Occipital lobe (tissue), 2 donors: Measurements from ENCODE around the gene STXBP6. TPM values are rescaled to one million over a fixed set of nuclear protein-coding genes. Genes with fewer than 3 reads are reported as not detected.

Experiments
- DNase-seq: peaks from one replicate; lab custom pipeline; 2025; lab: John Stamatoyannopoulos, UW
- total RNA-seq: library from RNA; depleted of rRNA; stranded (reverse); fragments of >200 nt; gene quantifications from one replicate; pipeline ENCODE4 v1.2.3, GENCODE V29; 2014

Gene STXBP6
- total RNA-seq, 1 donor from 2014 or later, result 11.9 TPM

DNA sequence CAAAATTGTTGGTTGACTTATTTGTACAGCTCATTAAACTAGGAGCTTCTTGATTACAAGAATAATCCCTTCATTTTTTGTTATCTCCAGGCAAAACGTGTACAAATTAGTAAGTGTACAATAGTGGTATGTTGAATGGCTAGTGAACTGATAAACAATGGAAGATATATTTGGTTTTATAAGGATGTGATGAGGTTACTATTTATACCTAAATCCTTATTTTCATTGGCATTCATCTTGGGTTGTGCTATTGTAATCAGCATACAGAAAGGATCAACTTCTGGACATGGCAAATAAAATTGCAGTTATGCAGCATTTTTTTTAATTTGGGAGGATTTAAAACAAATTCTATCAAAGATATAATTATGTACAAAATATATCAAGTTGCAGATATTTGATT is 216.6 kb downstream of the STXBP6 start:
- DNase-seq, result no peak

DNA sequence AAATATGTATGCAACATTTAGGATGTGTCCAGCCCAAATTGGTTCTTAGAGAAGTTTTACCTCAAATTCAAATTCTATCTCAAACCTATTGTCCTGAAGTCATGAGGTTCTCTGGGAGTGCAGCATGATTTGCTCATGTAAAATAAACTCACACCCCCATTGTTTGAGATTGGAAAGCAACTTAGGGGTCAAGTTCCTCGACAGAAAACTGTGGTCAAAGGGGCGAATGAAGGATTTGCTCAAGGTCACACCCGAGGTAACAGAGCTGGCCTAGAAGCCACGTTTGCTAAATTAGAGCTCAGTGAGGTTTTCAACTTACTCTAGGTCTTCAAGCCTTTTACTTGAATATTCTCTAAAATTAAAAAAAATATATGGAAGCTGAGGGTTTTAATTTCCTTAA is 218.3 kb downstream of the STXBP6 start:
- DNase-seq, result no peak

DNA sequence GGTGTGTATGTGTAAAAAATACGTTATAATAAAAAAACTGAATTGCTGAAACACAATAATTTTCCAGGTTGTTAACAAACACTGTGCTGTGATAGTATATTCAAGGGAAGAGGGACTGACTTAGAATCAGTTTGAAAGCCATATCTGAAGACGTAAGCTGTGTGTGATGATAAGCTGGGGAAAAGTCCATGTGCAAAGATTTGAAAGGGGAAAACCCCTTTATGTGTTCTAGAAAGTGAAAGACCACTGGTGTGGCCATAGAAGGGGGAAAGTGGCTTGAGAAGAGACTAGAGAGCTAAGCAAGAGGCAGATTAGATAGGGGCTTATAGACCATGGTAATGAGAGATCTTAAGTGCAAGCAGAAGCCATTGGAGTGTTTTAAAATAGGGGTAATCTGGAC is 220.1 kb downstream of the STXBP6 start:
- DNase-seq, result no peak

DNA sequence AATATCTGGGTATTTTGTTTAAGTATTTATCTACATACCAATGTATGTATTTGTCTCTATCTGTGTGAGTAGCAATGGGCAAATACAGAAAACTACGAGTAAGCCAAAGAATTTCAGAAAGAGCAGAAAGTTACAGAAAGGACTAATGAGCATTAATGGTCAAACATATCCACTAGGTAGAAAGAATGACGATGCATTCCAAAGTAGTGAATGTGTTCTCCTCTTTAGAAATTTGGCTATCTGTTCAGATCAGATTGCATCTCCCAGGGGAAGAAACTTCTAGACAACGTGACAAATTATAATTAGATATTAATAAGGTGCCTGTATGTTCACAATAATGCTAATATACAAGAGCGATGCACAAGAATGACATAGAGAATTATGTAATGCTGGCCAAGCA is 221.5 kb downstream of the STXBP6 start:
- DNase-seq, result no peak

DNA sequence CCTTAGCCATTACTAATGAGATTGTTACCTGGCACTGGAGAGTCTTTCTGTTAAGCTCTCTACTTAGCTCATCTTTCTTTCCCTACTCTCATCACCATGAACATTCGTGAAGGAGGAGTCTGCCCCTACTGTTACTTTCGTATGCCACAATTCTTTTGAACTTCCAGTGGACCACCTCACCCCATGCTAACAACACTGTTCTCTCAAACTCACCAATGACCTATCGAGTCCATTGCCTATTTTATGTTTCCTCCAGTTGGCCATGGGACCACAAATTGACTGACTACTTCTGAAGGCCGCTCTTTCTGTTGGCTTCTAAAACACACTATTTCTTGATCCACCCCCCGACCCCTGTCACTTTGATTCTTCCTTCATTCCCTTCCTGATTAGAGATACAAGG is 223.6 kb downstream of the STXBP6 start:
- no peak for DNase-seq

DNA sequence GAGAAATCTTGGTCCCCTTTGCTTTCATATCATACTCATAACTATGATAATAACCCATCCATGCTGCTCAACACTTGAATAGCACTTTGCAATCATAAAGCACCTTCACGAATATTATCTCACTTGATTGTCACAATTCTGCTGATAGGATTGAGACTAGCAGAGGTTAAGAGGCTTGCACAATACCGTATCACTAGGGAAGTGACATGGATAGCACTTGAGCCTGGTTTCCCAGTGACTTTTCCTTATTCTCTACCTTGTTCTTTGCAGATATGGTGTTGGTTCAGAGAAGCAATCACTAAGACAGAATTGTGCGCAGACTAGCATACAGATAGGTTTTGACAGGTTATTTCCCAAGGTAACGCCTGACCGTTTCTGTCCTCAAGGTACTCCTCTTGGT is 229.3 kb downstream of the STXBP6 start:
- no peak for DNase-seq

DNA sequence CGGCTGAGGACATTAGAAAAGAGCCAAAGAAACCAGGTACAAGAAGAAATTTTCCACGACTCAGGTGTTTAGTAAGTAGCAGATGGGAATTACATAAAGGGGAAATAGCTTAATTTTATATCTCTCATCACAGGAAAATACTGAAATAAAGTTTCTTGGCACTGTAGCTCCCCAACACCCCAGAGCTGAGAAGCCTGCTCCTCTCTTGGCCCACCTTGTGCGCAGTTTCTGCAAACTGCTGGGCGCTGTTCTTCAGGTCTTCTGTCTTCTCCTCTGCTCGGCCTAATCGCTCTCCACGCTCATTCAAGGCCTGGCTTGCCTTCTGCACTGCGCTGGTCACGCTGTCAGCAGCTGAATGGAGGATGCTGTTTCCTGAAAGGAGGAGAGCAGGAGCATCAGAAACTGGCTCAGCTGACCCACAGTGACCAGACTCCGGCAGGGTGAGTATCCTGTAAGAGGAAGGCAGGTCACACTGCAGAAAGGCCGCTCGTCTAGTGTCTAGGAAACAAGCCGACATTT is 231.1 kb downstream of the STXBP6 start:
- DNase-seq, result no peak

DNA sequence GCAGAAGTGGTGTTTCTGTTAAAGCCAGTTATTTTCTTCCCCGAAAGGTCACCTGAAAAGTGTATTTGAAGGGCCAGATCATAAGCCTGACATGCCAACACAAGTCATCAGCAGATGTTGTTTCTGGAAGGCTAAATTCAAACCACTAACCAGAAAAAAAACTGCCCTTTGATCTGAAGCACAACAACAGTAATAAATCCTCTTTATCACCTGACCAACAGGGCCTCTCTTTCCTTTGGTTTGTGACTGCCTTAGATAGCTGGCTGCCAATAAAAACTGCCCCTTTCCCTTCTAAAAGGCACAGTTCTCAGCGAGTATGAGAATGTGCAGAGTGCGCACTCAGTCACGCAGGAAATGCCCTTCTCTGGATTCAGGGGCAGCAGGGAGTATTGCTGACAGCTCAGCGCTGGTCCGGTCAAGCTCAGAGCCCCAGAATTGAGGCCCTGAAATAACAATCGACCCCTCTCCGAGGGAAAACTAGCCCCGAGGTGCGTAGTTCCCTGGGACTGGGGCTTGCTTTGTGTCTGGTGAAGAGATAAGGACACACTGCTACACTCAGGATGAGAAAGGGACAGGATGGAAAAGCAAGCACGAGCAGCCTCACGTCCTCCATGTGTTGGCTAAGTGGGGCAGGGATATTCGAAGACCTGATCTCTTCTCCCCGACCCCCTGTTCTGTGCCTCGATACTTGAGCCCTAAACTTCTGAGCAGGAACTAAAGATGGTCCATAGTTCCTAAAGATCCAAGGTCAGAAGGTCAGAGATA is 231.7 kb downstream of the STXBP6 start:
- DNase-seq, result no peak

DNA sequence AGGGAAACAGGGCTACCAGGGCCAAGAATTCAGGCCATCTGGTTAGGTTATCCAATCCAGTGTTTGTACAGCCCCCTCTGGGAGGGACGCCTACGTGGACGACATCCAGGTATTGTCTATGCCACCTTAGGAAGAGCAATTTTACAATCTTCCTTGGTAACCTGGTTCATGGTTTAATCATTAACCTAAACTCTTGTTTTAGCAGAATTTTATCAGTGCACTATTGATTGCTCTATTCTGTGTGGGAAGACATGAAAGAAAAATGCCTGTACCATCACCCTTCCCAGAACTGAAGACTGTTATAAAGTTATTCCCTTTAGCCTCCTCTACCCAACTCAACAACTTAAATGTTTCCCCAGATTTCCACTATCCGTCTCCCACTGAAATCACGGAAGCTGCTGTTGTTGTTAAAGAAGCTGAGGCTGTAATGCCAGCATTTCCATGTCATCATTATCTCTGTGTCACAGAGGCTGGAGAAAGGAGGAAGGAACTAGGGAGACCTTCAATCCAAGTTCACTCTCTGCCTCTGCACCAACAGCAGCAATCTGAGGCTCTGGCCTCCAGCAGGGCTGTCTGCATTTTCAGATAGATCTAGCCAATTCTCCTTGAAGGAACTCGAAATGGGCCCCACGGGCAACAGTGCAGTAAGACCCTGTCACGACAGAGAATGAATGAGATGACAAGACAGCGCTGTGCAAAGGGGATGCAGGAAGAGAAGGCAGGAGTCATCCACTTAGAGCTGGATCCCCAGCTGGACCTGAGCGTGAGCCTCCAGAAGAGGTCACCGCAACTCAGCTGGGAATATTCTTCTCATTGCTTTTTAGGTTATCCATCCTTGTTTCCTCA is 232.5 kb downstream of the STXBP6 start:
- no peak for DNase-seq

DNA sequence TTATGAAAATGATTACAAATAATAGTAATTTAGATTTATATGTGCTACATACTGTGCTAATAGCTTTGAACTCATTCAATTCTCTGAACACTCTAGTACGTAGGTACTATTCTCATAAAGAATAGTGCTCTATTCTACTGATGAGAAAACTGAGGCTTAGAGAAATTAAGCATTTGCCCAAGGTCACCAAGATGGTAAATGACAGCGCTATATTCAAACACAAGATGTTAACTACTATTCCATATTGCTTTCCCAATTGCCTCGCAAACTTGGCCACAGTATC is 233.1 kb downstream of the STXBP6 start:
- no peak for DNase-seq

DNA sequence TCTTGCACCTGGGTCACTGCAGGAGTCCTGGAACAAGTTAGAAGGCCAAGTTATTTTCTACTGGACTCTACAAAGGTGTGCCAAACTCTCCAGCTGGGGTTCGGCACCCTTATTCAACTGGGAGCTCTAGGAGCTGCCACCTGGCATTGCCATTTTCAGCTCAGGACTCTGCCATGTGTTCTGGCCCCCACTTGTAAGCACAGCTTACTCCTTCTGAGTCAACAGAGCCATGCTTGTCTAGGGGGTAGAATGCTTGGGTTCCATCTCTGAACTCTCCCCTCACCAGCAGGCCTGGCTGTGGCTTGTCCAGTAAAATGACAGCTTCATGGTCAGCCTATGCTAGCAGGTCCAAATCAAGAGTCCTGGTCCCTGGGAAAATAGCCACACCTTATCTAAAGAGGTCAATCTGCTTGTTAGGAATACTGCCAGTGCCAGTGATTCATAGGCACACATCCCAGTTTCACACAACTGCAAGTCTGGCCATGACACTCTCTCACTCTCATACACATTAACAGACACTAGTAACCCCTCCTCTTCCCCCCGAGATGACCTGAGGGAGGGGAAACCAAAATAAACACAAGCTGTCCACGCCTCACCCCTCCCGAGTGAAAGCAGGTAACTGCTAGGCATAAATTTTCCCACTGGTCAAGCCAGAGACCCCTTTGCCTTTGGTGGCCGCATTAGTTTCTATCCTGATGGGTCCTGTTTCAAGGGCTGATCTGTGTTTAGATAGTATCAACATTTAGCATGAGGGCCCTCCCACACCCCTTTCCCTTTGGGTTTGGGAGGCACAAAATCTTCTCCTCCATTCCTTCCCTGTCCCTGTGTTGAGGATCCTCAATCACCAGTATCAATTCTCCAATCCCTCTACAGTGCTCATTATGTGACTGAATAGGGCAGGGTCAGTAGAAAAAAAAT is 233.7 kb downstream of the STXBP6 start:
- DNase-seq, result no peak

DNA sequence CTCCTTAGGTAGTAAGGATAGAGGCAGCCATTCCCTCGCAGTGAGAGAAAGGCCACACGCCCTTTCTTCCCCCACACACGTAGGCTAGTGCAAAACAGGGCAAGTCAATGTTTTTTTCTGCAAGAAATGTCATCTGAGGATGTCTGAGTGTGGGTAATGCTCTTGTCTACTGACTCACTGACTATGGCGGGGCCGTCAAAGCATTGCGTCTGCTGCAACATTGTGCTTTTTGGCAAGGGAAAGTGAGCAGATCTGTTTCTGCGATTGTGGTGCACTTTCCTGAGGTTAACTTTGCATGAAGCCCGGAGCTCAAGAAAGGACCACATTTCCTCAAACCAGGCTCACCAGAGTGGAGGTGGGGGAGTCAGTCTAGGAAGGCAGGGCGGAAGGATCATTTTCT is 234.4 kb downstream of the STXBP6 start:
- no peak for DNase-seq

DNA sequence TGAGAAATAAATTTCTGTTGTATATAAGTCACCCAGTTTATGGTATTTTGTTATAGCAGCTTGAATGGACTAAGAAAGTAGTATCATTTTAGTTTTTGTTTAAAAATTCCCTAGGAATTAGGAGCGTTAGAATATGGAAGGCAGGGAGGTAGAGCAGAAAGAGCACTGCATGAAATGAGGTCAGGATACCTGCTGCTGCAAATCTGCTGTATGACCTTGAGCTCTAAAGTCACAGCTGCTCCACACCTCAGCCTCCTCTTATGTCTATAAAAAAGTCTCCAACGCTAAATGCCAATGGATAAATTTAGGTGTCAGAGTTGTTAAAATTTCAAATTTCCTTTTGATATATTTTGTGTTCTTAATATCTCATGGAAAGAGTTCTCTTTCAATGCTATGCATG is 235.0 kb downstream of the STXBP6 start:
- DNase-seq, result no peak

DNA sequence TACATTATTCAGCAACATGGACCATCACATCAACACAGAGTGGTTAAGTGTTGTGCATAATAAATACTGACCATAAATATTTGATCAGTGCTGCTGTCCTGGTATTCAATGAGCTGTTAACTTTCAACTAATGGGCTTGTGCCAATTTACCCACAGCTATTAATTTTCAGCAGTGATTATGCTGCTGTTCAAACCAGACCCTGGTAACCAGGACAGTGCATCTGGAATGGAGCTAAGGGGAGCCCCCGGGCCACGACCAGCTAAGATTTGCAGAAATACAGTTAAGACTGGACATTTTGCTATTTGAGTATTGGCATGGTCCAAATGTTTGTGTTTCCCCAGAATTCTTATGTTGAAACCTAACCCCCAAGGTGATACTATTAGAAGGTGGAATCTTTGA is 235.6 kb downstream of the STXBP6 start:
- DNase-seq, result no peak

DNA sequence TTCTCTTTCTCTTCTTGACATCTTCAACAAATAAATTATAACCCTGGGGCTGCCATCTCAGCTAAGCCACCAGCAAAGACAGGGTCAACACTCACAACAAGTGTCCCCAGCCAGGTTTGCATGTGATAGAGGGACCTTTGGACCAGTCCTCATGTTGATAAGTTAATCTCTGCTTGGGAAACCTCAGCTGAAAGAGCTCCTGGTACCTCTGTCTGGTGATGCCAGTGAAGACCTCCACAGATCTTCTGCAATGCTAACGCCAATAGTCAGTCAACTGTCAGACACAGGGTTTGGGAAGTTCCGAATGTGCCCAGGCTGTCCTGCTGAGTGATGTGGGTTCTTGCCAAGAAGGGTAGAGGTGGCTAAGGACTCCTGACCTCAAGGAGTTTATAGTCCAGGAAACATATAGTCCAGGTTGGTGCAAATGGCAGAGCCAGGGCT is 236.1 kb downstream of the STXBP6 start:
- no peak for DNase-seq

DNA sequence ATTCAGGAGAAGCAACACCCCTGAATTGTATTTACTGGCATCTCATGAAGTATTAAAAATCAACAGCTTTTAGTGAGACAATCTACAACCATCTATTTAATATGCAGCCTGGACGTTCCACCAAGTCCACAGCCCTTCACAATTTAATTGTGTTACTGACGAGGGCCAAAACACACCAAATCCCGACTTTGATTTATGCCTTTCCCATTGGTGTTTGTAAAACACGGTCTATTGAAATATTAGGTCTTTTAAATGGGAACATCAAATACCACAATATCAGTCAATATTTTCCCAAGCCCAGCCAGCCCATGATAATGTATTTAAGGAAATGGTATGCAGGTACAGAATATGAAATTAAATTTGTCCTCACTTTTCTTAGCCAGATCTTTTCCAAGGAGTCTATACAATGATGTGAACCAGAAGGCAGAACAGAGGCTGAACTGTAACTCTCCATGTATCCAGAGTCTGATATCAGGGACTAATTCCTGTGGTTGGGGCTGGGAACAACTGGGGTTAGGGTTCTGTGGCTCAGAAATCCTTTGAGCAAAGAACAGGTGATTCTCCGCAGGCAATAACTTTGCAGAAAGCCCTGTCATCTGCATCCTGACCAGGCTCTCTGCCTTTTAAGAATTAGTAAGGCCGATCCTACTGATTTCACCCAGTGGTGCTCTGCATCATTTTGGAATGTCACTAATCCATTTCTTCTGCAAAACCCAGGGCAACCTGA is 236.7 kb downstream of the STXBP6 start:
- DNase-seq, result no peak

DNA sequence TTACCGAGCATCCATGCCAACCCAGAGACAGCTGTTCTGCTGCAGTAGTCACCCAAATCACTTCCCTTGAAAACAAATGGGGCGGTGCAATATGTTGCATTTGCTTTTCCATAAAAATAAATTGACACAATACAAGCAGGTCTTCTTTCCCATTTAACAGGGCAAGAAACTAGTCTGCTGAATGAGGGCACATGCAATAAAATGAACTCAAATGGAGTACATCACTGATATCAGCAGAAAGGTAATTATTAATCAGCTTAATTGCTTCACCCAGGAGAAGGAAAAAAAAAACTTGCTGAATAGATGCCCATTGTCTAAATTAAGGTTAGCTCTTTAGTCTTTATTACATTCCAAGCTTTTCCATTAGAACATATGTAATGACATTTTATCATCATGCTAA is 240.8 kb downstream of the STXBP6 start:
- DNase-seq, result no peak

DNA sequence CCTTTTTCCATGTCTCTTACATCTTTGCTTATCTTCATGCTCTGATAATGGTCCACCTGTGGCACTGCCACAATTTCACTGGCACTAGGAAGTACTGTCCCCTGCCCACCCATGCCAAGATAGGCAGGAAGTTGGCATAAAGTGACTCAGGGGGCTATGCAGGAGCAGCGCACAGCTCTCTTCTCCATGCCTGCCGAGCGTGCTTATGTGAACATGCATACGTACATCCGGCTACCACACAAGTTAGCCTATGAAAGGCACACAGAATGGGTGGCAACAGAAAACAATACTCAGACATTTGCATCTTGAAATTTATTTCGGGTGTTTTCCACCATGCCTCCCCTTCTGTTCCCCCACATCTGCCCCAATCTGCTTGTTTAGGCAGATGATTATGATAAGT is 241.5 kb downstream of the STXBP6 start:
- DNase-seq, result no peak

DNA sequence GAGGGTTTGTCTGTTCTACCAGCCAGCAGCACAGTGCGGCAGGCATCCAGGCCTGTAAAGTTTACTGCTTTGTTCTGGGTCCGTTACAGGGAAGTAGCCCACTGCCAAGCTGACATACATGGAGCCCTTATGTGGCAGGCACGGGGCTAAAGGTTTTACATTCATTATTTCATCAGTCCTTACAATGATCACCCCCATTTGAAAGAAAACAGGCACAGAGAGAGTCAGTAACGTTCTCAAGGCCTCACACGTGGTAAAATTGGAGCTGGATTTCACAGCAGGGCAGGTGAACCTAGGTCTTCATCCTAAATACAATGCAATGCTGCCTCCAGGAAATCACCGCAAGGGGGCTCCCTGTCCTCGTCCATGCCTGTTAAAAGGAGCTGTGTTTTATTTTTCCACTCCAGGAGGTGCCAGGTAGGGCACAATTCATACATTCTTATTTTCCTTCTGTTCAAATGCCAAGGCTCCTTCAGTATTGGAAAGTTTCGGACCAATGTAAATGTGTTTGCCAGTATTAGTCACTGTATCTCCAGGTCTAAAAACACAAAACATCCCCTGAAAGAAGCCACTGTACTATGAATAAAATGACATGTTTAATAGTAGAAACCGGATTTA is 243.8 kb downstream of the STXBP6 start:
- no peak for DNase-seq

DNA sequence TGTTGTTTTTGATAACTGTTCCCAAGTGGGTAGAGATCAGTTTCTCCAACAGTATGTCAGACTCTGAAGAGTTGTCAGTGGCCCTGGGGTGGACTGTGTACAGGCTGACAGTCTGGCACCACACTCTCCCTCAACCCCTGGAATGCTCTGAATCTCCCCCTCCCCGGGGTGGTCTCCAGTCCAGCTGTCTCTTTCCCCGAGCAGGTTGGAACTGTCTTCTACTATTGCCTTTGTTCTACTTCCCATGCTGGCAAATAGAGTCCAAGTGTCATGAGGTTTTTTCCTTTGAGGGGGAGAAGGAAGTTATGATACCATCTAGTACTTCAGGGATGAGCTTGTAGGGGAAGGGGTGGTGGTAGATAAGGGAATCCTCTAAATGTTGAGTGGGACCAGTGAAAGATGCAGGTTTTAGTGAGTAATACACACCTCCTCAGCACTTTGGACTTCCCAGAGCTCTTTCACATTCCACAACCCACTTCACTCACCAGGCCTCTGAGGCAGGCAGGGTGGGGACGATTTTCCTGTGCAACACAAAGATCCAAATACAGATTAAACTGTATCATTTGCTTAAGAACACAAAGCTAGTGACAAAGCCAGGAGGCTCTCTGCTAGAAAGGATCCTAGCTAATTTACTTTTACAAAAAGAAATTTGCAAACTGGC is 245.3 kb downstream of the STXBP6 start:
- DNase-seq, result no peak
